ENCODE measurements around the gene PCDHGC4. TPM values are rescaled to one million over a fixed set of nuclear protein-coding genes. Genes with fewer than 3 reads are reported as not detected.

Gene PCDHGC4
- polyA plus RNA-seq, 1 experiment, result 0.46 TPM

DNA sequence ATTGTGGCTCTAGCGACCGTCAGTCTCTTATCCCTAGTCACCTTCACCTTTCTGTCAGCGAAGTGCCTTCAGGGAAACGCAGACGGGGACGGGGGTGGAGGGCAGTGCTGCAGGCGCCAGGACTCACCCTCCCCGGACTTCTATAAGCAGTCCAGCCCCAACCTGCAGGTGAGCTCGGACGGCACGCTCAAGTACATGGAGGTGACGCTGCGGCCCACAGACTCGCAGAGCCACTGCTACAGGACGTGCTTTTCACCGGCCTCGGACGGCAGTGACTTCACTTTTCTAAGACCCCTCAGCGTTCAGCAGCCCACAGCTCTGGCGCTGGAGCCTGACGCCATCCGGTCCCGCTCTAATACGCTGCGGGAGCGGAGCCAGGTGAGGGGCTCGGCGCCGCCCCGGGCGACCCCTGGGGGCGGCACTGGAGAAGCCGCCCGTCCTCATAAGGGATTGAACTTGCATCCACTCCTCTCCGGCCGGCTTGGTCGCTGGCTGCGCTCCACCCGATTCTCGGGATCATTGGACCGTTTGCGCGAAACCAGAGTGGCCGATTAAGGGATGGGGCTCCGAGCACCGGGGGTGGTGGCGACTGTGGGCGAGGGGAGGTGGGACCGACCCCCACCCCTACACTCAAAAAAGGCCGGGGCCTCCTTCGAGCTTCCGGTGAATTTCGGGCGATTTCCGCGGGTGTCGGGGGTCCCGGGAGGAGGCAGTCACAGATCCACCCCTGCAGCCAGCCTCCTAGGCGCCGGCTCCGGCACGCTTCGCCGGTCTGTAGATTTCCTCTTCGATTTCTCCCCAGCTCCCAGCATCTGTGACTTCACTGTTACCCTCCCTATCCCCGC is 6.7 kb downstream of the PCDHGC4 start:
- ChIA-PET POLR2A (no interaction called here), CTCF (no interaction called here)
- Histone ChIP-seq H3K27ac (ENCODE audit: low read depth, low read length) (no peak overlapping the region), H3K27me3 (ENCODE audit: control insufficient read depth, insufficient read depth, low read length) (no peaks in the 10 kb centered on the region), H3K9me3 (ENCODE audit: control insufficient read depth, insufficient read depth, low read length) (peaks cover 11% of the 10 kb centered on the region; the same call in 1 of the 2 replicates), H3K4me3 (ENCODE audit: low read depth, low read length) (no peak overlapping the region)
- TF ChIP-seq, protein P1, sequence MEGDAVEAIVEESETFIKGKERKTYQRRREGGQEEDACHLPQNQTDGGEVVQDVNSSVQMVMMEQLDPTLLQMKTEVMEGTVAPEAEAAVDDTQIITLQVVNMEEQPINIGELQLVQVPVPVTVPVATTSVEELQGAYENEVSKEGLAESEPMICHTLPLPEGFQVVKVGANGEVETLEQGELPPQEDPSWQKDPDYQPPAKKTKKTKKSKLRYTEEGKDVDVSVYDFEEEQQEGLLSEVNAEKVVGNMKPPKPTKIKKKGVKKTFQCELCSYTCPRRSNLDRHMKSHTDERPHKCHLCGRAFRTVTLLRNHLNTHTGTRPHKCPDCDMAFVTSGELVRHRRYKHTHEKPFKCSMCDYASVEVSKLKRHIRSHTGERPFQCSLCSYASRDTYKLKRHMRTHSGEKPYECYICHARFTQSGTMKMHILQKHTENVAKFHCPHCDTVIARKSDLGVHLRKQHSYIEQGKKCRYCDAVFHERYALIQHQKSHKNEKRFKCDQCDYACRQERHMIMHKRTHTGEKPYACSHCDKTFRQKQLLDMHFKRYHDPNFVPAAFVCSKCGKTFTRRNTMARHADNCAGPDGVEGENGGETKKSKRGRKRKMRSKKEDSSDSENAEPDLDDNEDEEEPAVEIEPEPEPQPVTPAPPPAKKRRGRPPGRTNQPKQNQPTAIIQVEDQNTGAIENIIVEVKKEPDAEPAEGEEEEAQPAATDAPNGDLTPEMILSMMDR (IDR thresholded peaks at IDR 0.05; ENCODE audit: low read depth, low read length), result no peak
- no peak for DNase-seq (ENCODE audit: low read depth, low spot score)

- Histone ChIP-seq H3K27ac (ENCODE audit: low read depth, low read length) (no peak overlapping the region), H3K9me3 (ENCODE audit: control insufficient read depth, insufficient read depth, low read length) (peaks cover 11% of the 10 kb centered on the region; the same call in 1 of the 2 replicates), H3K4me3 (ENCODE audit: low read depth, low read length) (no peak overlapping the region), H3K27me3 (ENCODE audit: control insufficient read depth, insufficient read depth, low read length) (no peaks in the 10 kb centered on the region)
- POLR2A ChIA-PET, result no interaction called here
- TF ChIP-seq, protein P1 (IDR thresholded peaks at IDR 0.05; ENCODE audit: low read depth, low read length), result no peak
- CTCF ChIA-PET, result interaction anchor here (0.9 to 1.5 kb wide), 6 partner anchors 21 to 79 kb away, joined by 3 to 5 read pairs (median 4); partner anchors contain the start of genes PCDHGA10 and PCDHGB7
- no peak for DNase-seq (ENCODE audit: low read depth, low spot score)
Observed at GRCh38 chr5:141492168-141492885, 7.5 kb downstream of the PCDHGC4 start.

DNA sequence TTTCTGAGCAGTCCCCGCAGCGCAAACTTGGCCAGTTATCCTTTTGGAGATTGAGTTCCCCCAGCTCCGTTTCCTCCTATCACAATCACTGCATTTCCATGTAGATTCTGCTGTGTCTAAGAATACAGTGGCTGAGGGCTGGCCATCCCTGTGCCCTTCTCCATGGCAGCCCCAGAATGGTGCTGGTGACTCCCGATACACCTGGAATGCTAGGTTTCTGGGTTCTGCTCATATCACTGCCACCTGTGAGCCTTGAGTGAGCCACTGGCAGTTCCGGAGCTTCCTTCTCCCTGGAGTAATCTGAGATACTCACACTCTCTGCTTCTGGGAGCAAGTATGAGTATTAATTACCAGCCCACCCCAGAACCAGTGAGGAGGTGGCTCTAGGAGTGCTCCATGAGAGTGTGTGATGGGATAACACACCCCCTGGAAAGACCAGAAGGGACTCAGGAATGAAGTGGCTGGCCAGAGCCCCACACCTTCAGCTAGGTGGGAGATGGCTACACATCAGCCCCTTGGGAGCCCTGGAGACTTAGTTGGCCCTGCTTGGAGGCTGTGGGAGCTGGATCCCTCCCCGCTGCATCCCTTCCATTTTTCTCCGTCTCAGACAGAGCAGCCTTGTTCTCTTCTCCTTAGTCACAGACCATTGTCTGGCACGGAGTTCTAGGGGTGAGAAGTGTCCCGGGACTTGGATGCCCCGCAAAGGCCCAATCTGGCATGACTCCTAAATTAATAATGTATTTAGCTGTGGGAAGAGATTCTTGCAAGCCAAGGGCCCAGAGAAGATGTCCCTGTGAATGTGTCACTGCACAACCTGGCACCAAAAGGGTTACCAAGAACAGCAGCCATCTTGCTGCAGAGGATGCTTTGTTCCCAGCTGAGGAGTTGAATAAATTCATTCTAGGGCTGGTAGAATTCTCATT is 8.9 kb downstream of the PCDHGC4 start:
- no peak overlapping the region for H3K4me3 ChIP-seq (ENCODE audit: low read depth, low read length)
- CTCF ChIA-PET, result interaction anchor here (0.6 to 1.5 kb wide), 9 partner anchors 15 to 81 kb away, joined by 3 to 5 read pairs (median 3); partner anchors contain the start of genes PCDHGA10 and PCDHGB7
- no peak for DNase-seq (ENCODE audit: low read depth, low spot score)
- H3K9me3 ChIP-seq (ENCODE audit: control insufficient read depth, insufficient read depth, low read length), result peaks cover 11% of the 10 kb centered on the region; the same call in 1 of the 2 replicates
- POLR2A ChIA-PET, result no interaction called here
- H3K27me3 ChIP-seq (ENCODE audit: control insufficient read depth, insufficient read depth, low read length), result no peaks in the 10 kb centered on the region
- TF ChIP-seq, protein P1 (IDR thresholded peaks at IDR 0.05; ENCODE audit: low read depth, low read length), result no peak
- H3K27ac ChIP-seq (ENCODE audit: low read depth, low read length), result no peak overlapping the region

DNA sequence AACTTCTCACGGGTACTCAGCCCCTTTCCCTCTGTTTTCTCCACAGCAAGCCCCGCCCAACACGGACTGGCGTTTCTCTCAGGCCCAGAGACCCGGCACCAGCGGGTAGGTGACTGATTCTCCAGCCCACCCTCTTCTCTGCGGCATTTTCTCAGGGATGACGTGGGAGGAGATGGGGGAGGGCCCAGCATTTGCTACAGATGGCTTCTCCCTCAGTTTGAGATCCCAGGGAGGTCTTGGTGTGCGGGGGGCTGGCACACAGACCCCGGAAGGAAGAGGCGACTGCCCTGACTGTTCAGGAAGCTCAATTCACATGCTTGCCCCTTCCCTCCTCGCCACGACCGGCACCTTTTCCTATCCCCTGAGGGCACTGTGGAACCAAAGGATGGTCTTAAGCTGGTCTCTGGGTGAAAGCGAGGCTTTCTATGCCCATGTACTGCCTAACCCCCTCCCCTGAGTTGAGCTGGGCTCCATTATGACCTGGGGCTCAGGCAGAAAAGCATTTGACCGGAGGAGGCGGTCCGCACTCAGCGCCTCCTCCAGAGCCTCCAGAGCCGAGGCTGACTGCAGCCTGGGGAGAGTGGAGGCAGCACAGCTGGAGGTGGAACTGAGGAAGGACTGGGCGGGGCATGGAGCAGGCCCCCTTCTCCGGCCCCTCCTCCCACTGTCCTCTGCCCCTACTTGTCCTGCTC is 10.1 kb downstream of the PCDHGC4 start:
- CTCF ChIA-PET, result no interaction called here
- no peak overlapping the region for H3K4me3 ChIP-seq (ENCODE audit: low read depth, low read length)
- TF ChIP-seq, protein P1 (IDR thresholded peaks at IDR 0.05; ENCODE audit: low read depth, low read length), result no peak
- H3K27ac ChIP-seq (ENCODE audit: low read depth, low read length), result no peak overlapping the region
- peaks cover 11% of the 10 kb centered on the region; the same call in 1 of the 2 replicates for H3K9me3 ChIP-seq (ENCODE audit: control insufficient read depth, insufficient read depth, low read length)
- DNase-seq (ENCODE audit: low read depth, low spot score), result no peak
- no peaks in the 10 kb centered on the region for H3K27me3 ChIP-seq (ENCODE audit: control insufficient read depth, insufficient read depth, low read length)
- POLR2A ChIA-PET, result no interaction called here
